CD4-positive, alpha-beta T cell (primary cell): ENCODE data around the gene RIPOR3. TPM values are rescaled to one million over a fixed set of nuclear protein-coding genes. Genes with fewer than 3 reads are reported as not detected.

ENCODE experiments used
- ATAC-seq: fragments of 200-7000 bp; cut with Tn5 transposase; one replicate; pipeline ENCODE4 v1.10.0; 2022; ENCODE audit warnings: mild to moderate bottlenecking; ENCODE audit not compliant: poor library complexity
- CTCF ChIA-PET: fragments of 350-600 bp; sonication (Branson Sonifier 250); formaldehyde crosslinking; loops from one replicate; lab custom pipeline; 2021; ENCODE audit warnings: antibody characterized with exemption, inconsistent platforms; lab: Charles Lee
- POLR2A ChIA-PET: fragments of 350-600 bp; sonication (Branson Sonifier 250); formaldehyde crosslinking; loops from one replicate; lab custom pipeline; 2021; ENCODE audit warnings: antibody characterized with exemption, inconsistent platforms; lab: Charles Lee
- DNase-seq, 14 experiments: peaks; one replicate each; pipeline ENCODE4 v3.0.0-alpha.2; 2013 to 2020; ENCODE audit warnings: mixed read lengths in 2 of 14
- H3K27ac ChIP-seq, 2 donors: one replicate each; pipeline versions ENCODE4 v1.5.1 to v1.7.0; 2013; ENCODE audit warnings: low read length in 2 of 2, low read depth in 1 of 2, mild to moderate bottlenecking in 1 of 2
- H3K27me3 ChIP-seq, 2 experiments: 1 replicate in 1 of 2; 2 replicates in 1 of 2; pipeline versions ENCODE4 v1.6.1 to v1.7.0; 2013; ENCODE audit warnings: low read length in 2 of 2, control low read depth in 1 of 2, mild to moderate bottlenecking in 1 of 2, moderate library complexity in 1 of 2; ENCODE audit not compliant: insufficient read depth in 2 of 2, control insufficient read depth in 1 of 2
- H3K36me3 ChIP-seq: one replicate; pipeline ENCODE4 v1.6.1; 2013; ENCODE audit warnings: low read length, control low read depth; ENCODE audit not compliant: insufficient read depth
- H3K4me1 ChIP-seq: one replicate; pipeline ENCODE4 v1.6.1; 2013; ENCODE audit warnings: low read length, control low read depth; ENCODE audit not compliant: insufficient read depth
- H3K4me3 ChIP-seq: one replicate; pipeline ENCODE4 v1.5.1; 2013; ENCODE audit warnings: mild to moderate bottlenecking, low read length, moderate library complexity
- H3K9me3 ChIP-seq, 2 experiments: 1 replicate in 1 of 2; 2 replicates in 1 of 2; pipeline versions ENCODE4 v1.6.1 to v1.7.0; 2013; ENCODE audit warnings: low read length in 2 of 2, mild to moderate bottlenecking in 2 of 2, control low read depth in 1 of 2, moderate library complexity in 1 of 2; ENCODE audit not compliant: control insufficient read depth in 1 of 2, insufficient read depth in 1 of 2
- H3K27ac Mint-ChIP-seq: one replicate; pipeline ENCODE4 v1.8.0; 2020; ENCODE audit warnings: mixed read lengths
- H3K27me3 Mint-ChIP-seq: one replicate; pipeline ENCODE4 v1.8.0; 2021; ENCODE audit warnings: mixed read lengths
- H3K36me3 Mint-ChIP-seq: one replicate; pipeline ENCODE4 v1.8.0; 2021; ENCODE audit warnings: low read depth, mixed read lengths
- H3K4me1 Mint-ChIP-seq: one replicate; pipeline ENCODE4 v1.8.0; 2021; ENCODE audit warnings: low read depth, mixed read lengths
- H3K4me3 Mint-ChIP-seq: one replicate; pipeline ENCODE4 v1.8.0; 2020; ENCODE audit warnings: mild to moderate bottlenecking, mixed read lengths
- H3K9me3 Mint-ChIP-seq: one replicate; pipeline ENCODE4 v1.8.0; 2020; ENCODE audit warnings: mixed read lengths
- intact Hi-C, 2 experiments: fragments of 100-400 bp; cut with DNase I in 1 of 2; cut with micrococcal nuclease in 1 of 2; formaldehyde crosslinking; loops; one replicate each; pipeline versions ENCODE4 v1.15.1 to v1.9.0; 2023 to 2025; cut with DNase I, micrococcal nuclease
- total RNA-seq, 174 experiments: library from RNA in 2 of 174; stranded (reverse) in 2 of 174; gene quantifications; one replicate each; pipeline ENCODE4 v1.2.3 and lab custom pipeline; 2021 to 2026
- TF ChIP-seq, protein P1 (sequence below): fragments of 200-600 bp; IDR thresholded peaks from one replicate; pipeline ENCODE4 v1.8.0; 2022; ENCODE audit warnings: antibody characterized with exemption, mild to moderate bottlenecking

Gene RIPOR3
- total RNA-seq, 2 experiments from 2014 or later = not detected

DNA sequence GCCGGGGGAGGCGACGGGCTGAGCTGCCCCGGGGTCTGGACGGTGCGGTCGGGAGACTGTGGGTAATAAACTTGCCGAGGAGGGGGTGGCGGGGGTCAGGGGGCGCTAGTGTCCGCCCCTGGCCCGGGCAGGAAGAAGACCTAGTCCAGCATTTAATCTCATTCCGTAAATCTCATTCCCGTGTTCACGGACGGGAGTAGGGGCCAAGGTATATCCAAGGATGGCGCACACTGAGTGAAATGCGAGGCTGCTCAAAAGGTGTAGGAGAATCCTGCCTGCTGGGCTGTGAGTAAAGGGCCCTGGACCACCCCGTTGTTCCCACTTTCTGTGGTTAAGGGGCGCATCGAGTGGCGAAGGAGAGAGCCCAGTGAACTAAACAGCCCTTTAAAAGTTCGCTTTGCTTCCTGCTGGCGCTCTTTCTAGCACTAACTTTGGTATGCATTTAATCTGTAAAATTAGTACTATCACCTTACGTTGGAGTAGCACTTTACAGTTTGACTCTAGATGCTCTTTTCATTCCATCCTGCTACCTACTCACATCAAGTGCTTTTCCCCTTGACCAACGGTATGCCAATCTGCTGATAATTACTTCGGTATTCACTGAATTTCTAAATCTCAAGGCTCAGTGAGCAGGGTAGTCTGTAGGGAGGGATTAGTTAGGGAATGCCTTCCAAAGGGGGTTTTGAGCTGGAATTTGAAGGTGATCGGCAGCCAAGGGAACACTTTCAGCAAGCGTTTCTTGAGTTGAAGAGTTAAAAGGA lies 40.8 kb upstream of the RIPOR3 start:
- Histone ChIP-seq H3K27me3 (no peaks in the 10 kb centered on the region), H3K4me1 (peaks cover 16% of the 10 kb centered on the region), H3K36me3 (peaks cover 1% of the 10 kb centered on the region), H3K4me3 (peak overlapping the region; percentile 68), H3K27ac (peak overlapping the region in 1 of 2 donors; percentile 52), H3K9me3 (no peaks in the 10 kb centered on the region)
- Mint-ChIP-seq H3K4me1 (peaks cover 44% of the 10 kb centered on the region), H3K27ac (peak overlapping the region; percentile 88), H3K27me3 (no peaks in the 10 kb centered on the region), H3K4me3 (peak overlapping the region; percentile 93), H3K36me3 (peaks cover 29% of the 10 kb centered on the region), H3K9me3 (no peaks in the 10 kb centered on the region)
- DNase-seq = peak in 1 of 14 experiments; percentile 6
- POLR2A ChIA-PET = interaction anchor here (0.7 to 2.2 kb wide), 5 partner anchors 17 to 199 kb away, joined by 3 to 9 read pairs (median 4); partner anchors contain the start of genes ADNP and BCAS4
- TF ChIP-seq, protein P1, sequence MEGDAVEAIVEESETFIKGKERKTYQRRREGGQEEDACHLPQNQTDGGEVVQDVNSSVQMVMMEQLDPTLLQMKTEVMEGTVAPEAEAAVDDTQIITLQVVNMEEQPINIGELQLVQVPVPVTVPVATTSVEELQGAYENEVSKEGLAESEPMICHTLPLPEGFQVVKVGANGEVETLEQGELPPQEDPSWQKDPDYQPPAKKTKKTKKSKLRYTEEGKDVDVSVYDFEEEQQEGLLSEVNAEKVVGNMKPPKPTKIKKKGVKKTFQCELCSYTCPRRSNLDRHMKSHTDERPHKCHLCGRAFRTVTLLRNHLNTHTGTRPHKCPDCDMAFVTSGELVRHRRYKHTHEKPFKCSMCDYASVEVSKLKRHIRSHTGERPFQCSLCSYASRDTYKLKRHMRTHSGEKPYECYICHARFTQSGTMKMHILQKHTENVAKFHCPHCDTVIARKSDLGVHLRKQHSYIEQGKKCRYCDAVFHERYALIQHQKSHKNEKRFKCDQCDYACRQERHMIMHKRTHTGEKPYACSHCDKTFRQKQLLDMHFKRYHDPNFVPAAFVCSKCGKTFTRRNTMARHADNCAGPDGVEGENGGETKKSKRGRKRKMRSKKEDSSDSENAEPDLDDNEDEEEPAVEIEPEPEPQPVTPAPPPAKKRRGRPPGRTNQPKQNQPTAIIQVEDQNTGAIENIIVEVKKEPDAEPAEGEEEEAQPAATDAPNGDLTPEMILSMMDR = no peak
- intact Hi-C loops = loop anchor here (2.0 to 10.0 kb wide), 10 partner anchors 60 to 1515 kb away; partner anchors contain the start of genes B4GALT5 (in 1 of the 2), DDX27 (in 1 of the 2), DPM1 (in 1 of the 2) and MOCS3 (in 1 of the 2)
- no peak for ATAC-seq
- CTCF ChIA-PET = interaction anchor here (1.3 to 4.7 kb wide), 3 partner anchors 18 to 611 kb away, joined by 3 to 22 read pairs (median 10); no protein-coding TSS in a partner anchor

DNA sequence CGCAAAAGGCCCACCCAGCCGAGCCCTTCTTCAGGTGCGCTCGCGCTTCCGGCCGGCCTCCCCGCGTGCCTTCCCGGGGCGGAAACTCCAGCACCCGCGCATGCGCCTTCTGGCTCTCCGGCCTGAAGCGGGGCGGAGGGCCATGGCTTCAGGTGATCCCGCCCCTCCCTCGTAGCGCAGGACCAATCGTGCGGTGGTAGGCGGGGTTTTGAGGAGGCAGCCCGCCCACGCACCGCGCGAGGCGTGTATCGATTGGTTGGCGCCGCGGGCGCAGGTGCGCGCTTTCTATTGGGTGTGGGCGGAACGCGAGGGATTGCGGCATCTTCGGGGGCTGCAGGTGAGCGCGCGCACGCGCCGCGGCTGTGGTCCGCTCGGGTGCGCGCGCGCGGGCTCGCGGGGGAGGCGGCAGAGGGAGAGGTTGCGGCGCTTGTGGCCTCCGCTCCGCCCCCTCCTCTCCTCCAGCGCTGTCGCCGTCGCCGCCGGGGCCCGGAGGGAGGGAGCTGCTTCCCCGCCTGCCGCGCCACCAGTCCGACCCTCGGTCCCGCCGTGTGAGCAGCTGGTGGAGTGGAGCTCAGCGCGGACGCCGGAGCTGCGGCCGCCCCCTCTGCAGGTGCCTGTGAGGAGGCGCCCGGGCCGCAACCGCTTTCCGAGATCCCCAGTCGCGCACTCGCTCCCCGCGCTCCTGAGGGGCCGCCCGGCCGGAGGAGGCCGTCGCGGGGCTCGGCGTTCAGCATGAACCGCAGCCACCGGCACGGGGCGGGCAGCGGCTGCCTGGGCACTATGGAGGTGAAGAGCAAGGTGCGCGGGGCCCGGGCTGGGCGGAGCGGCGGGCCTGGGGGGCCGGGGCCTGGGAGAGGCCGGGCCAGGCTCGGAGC lies 40.0 kb upstream of the RIPOR3 start, which contains the start of gene PARD6B:
Gene PARD6B (plus strand): TSS at position 526 of the 875 bp plus-strand sequence. CDS start 207 bp downstream, at position 733.
- peak within 1 kb of the TSS; percentile 68 for H3K4me3 ChIP-seq
- ATAC-seq (peak; percentile 94), DNase-seq (peak; percentile 98 to 100 (median 99))
- intact Hi-C loops = loop anchor here (2.0 to 10.0 kb wide), 9 partner anchors 61 to 1514 kb away; partner anchors contain the start of genes B4GALT5 (in 1 of the 2), DDX27 (in 1 of the 2), DPM1 (in 1 of the 2) and MOCS3 (in 1 of the 2)
- POLR2A ChIA-PET = interaction anchor here (0.6 to 2.2 kb wide), 6 partner anchors 18 to 227 kb away, joined by 3 to 9 read pairs (median 4); partner anchors contain the start of genes ADNP, BCAS4 and MOCS3
- Mint-ChIP-seq H3K36me3 (peaks cover 25% of the 10 kb centered on the region), H3K27ac (peak within 1 kb of the TSS; percentile 88), H3K4me1 (peaks cover 41% of the 10 kb centered on the region), H3K9me3 (no peaks in the 10 kb centered on the region), H3K4me3 (peak within 1 kb of the TSS; percentile 93), H3K27me3 (no peaks in the 10 kb centered on the region)
- H3K27me3 ChIP-seq = no peaks in the 10 kb centered on the region
- TF ChIP-seq, protein P1 = no peak
- CTCF ChIA-PET = interaction anchor here (1.3 to 4.7 kb wide), 2 partner anchors 19 to 610 kb away, joined by 3 to 22 read pairs; no protein-coding TSS in a partner anchor
- peak within 1 kb of the TSS; percentile 44 to 52 for H3K27ac ChIP-seq
- H3K36me3 ChIP-seq = no peaks in the 10 kb centered on the region
- no peaks in the 10 kb centered on the region for H3K9me3 ChIP-seq
- H3K4me1 ChIP-seq = peaks cover 16% of the 10 kb centered on the region

DNA sequence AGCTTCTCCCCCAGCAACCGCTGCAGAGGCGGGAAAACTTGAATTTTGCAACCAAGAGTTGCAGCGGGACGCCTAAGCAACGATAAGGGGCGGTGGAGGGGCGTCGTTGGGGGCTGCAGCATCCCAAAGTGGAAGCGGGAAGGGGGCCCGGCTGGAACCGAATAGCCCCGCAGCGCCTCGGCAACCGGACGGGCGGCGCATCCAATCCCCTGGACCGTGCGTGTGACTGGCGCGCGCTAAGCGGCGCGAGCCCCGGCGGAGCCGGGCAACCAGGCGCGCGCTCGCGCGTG lies 39.4 kb upstream of the RIPOR3 start:
- Histone ChIP-seq H3K4me3 (peak overlapping the region; percentile 68), H3K4me1 (peaks cover 16% of the 10 kb centered on the region), H3K27me3 (no peaks in the 10 kb centered on the region), H3K9me3 (no peaks in the 10 kb centered on the region), H3K36me3 (no peaks in the 10 kb centered on the region), H3K27ac (peak overlapping the region in 1 of 2 donors; percentile 44)
- ChIA-PET CTCF (interaction anchor here (1.3 kb wide), 1 partner anchor 610 kb away, joined by 3 read pairs; no protein-coding TSS in a partner anchor), POLR2A (interaction anchor here (0.6 to 2.2 kb wide), 2 partner anchors 201 to 1775 kb away, joined by 3 to 9 read pairs; partner anchors contain the start of gene ADNP)
- peak overlapping the region; percentile 93 for H3K4me3 Mint-ChIP-seq
- intact Hi-C loops = loop anchor here (2.0 to 10.0 kb wide), 9 partner anchors 62 to 1513 kb away; partner anchors contain the start of genes B4GALT5 (in 1 of the 2), DDX27 (in 1 of the 2), DPM1 (in 1 of the 2) and MOCS3 (in 1 of the 2)
- H3K4me1 Mint-ChIP-seq = peaks cover 35% of the 10 kb centered on the region
- DNase-seq (no peak), ATAC-seq (no peak)
- H3K27me3 Mint-ChIP-seq = no peaks in the 10 kb centered on the region
- H3K36me3 Mint-ChIP-seq = peaks cover 19% of the 10 kb centered on the region
- H3K27ac Mint-ChIP-seq = peak overlapping the region; percentile 74
- TF ChIP-seq, protein P1 = no peak
- H3K9me3 Mint-ChIP-seq = no peaks in the 10 kb centered on the region
